SU-DHL-6 (cell line): Measurements from ENCODE around the gene F8.

Experiments used
- EZH2phosphoT487 ChIP-seq: fragments of 200-600 bp; sonication (generic), shearing (Covaris generic); conservative IDR thresholded peaks from 2 replicates; pipeline ENCODE4 v1.6.1; 2018; ENCODE audit warnings: mild to moderate bottlenecking, antibody characterized with exemption, low read length, moderate library complexity, mixed read lengths
- TF ChIP-seq, protein P1 (sequence below): fragments of 200-600 bp; sonication (generic); IDR thresholded peaks from one replicate; pipeline ENCODE4 v1.5.1; 2017; ENCODE audit warnings: antibody characterized with exemption, mild to moderate bottlenecking, low read length, moderate library complexity; ENCODE audit not compliant: insufficient read depth, poor library complexity, severe bottlenecking

DNA sequence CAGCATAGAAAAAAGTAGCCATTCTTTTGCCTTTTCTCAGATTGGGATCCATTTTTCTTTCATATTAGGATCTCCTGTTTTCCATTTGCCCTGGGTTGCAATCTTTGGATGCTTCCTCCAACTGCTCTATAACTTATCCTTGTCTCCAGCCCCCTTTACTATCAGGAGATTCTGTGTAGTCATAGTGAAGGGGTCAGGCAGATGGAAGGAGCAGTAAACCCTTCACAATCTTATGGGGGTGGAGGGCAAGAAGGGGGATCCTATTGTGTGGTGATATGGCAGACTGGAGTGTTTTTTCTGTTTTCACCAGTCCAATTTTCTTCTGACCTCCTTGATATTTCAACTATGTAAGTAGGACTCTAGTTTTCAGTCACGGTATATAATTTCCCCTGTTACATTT is 186.4 kb downstream of the F8 start:
- TF ChIP-seq, protein P1, sequence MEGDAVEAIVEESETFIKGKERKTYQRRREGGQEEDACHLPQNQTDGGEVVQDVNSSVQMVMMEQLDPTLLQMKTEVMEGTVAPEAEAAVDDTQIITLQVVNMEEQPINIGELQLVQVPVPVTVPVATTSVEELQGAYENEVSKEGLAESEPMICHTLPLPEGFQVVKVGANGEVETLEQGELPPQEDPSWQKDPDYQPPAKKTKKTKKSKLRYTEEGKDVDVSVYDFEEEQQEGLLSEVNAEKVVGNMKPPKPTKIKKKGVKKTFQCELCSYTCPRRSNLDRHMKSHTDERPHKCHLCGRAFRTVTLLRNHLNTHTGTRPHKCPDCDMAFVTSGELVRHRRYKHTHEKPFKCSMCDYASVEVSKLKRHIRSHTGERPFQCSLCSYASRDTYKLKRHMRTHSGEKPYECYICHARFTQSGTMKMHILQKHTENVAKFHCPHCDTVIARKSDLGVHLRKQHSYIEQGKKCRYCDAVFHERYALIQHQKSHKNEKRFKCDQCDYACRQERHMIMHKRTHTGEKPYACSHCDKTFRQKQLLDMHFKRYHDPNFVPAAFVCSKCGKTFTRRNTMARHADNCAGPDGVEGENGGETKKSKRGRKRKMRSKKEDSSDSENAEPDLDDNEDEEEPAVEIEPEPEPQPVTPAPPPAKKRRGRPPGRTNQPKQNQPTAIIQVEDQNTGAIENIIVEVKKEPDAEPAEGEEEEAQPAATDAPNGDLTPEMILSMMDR = no peak
- TF ChIP-seq EZH2phosphoT487 = no peak
